Fibroblast of skin of back (primary cell): Measurements from ENCODE around the gene RGS8.
"Not testable (repeated sequence)": the region's sequence is repeated elsewhere in the genome, so short reads cannot be mapped to it uniquely, and the experiment has no call there.

Source experiments
- DNase-seq: peaks from one replicate; pipeline ENCODE4 v3.0.0-alpha.2; 2013

RGS8 gene

DNA sequence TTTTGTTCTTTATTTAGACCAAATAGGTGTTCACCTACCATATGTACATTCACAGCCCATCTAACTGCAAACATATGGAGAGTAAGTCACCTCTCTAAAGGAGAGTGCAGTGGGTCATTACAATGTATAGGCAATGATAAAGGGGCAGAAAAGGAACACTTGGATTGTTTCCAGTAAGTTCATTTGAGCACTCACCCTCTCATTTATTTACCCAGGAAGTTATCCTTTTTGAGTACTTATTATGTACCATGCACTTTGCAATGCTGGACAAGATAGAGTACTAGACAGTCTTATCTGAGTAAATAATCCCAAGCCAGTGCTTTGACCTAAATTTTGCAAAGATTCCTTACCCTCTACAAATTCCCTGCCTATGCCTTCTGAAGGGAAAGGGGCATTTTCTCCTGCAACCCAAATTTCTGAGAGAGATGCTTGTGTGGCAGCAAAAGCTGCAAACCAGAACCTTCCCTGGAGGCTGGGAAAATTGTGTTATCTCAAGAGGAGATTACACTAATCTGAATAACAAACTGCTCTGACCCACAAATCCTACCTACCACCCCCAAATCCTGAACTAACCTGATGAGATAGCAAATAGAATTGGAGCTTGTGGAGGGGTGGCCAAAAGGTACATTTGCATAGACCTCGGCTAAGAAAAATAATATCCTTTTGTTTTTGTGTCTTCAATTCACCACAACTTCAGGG lies 18.6 kb upstream of the RGS8 start:
- DNase-seq = no peak

DNA sequence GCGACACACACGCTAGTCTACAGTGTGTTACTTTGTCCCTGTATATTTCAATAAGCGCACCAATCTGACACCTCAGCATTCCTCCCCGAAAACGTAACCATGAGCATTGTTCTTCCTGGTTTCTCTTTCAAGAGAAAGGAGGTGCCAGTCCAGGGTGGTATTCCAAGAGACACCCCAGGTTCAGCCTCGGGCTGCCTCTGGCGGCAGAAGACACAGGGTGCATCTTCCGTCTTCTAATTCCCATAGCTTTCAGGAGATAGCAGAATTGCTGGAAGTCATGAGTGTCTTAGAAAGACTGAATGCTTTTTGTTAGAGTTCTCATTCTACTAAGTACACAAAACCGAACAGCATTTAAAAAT lies 15.9 kb upstream of the RGS8 start:
- no peak for DNase-seq

DNA sequence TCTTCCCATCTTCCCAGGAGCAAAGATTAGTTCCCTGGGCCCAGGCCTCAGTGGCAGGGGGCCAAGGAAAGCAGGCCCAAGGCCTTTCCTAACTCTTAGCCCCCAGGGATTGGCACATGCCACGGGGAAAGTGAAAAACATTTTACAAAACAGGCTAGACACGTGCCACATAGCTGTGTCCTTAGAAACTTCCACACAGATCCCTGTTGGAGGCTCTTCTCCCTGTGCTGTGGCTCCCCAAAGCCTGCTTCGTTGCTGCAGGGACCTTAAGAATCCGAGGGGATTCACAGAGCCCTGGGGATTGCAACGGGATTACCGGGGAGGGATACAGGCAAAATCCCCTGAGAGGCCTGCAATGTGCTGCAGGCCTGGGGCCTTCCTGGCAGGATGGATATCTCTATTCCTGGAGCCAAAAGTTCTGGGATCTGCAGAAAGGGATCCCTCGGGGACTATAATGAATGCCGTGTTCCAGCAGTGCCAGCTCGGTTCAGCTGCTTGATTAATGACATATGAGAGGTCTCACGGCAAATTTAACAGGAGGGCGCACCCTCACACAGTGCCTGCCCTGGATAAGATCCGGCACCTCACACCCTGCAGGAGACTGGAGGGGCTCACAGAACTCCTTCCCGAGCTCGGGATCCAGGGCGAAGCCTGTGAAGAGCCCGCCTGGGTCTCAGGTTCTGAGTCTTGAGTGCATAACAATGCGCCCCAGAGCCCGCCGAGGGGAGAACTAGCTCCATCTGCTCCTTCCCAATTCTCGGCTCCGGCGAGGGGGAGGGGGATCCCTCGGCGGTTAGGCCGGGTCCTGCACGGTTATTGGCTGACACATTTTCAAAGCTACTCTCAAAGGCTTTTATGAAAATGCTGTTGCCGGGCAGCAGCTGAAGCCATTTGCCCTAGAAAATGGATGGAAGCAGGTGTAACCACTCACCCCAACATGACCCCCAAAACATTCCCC lies 15.3 kb upstream of the RGS8 start:
- DNase-seq = peak; percentile 64

DNA sequence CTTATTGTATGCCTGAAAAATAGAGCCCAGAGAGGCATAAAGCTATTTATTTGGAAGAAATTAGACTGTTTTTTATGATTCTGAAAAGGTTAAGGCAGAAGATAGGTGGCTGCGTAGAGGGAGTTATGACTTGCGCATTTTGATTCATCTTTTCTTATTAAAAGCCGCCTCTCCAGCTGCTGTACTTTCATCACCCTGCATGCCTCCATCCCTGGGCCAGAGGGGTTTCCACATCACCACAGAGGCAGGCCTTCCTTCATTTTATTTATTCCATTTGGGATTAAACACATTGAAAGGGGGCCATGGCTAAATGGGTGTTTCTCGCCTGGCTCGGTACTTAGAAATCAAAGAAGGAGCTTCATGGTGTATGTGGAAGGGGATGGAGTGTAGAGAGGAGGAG lies 14.6 kb upstream of the RGS8 start:
- DNase-seq = no peak

DNA sequence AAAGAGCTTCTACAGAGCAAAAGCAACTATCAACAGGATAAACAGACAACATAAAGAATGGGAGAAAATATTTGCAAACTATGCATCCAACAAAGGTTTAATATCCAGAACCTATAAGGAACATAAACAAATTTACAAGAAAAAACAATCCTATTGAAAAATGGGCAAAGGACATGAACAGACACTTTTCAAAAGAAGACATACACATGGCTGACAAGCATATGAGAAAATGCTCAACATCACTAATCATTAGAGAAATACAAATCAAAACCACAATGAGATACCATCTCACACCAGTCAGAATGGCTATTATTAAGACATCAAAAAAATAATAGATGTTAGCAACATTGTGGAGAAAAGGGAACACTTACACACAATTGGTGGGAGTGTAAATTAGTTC lies 8.8 kb upstream of the RGS8 start:
- DNase-seq = not testable (repeated sequence)

DNA sequence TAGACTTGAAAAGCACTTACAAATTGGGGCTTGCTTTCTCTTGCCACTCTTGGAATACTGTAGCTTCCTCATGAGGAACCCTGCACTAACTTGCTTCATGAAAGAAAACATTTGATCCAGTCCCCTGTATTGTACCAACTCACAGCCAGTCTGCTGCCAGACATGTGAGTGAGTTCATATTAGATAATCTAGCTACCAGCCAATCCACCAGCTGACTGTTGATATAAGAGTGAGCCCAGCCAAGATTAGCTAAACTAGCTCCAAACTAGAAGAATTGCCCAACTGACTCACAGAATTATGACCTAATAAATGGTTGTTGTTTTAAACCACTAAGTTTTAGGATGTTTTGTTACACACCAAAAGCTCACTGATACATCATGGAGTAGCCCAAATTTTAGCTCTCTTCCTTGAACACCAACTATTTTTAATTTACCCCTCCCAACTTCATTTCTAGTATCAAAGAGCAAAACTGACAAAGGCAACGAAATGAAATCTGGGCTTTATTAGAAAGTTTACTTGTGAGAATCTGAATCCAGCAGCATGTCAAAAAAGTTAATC lies 6.6 kb upstream of the RGS8 start:
- no peak for DNase-seq

DNA sequence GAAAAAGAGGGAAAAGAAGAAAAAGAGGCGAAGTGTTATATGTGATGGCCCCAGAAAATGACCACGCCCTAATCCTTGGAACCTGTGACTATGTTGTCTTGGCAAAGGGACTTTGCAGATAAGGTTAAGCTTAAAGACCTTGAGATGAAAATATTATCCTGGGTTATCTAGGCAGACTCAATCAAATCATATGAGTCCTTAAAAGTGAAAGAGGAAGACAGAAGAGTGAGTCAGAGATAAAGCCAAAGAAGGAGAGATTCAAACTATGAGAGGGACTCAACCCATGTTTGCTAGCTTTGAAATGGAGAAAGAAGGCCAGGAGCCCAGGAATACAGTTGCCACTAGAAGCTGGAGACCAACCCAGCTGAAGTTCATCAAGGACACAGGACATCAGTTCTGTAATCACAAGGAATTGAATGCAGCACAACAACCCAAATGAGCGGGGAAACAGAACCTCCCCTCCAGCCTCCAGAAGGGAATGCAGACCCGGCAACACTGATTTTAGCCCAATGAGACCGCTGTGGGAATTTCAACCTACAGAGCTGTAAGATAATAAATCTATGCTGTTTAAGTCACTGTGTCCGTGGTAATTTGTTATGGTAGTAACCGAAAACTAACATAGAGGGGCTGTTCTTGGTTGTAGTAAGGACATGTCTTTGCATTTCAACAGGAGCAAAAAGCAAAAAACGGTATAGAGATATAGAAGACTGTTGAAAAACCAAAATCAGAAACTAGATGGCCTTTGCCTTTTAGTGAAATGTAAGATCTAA lies 4.2 kb upstream of the RGS8 start:
- DNase-seq = no peak

DNA sequence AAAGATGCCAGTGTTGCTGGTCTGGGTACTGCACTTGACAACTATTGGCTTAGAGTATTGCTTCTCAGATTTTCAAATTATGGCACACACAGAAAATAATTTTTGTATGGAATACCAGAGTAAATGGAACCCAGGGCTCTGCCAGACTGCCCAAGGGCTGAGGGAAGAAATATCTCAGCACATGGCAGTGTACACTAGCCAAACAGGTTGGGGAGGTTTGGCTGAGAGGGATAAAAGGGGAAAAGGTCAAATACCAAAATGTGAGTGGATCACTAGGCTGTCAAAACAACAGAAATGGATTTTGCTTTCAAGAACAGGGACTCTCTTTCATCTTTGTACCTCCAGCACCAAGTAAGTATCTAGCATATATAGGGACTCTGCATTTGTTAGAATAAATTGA lies 3.0 kb upstream of the RGS8 start:
- no peak for DNase-seq

DNA sequence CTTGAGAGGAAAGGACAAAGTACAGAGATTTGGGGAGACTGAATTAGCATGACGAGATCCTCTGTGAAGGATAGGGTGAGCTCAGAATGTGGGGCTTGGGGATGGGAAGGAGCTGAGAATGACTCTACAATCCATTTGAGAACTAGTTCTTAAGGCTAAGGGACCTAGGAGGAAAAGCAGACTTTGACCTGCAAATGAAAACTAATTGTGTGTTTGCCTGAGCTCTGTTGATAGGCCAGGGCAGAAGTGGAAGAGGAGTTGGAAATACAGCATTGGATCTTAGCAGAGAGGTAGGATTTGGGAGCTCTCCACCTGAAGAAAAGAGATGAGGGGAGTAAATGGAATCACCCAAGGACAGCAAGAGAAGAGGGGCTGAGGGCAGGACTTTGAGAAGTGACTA lies 2.1 kb upstream of the RGS8 start:
- DNase-seq = no peak

DNA sequence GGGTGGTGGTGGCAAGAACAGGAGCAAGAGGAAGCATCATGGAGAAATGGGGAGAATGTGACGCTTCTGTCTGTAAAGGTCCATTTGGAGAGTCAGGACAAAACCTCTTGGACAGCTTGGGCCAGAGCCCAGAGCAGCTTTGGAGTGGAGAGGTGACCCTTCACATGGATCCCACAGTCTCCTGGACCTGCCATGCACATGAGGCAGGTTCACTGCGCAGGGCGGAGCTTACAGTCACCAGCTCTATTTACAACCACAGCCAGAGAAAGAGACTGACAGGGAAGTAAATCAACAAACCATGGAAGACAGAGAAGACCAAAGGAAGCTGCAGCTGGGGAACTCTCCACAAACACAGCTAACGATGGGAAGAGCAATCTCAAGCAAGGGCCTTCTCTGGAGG lies 828 bp upstream of the RGS8 start:
- DNase-seq = no peak

DNA sequence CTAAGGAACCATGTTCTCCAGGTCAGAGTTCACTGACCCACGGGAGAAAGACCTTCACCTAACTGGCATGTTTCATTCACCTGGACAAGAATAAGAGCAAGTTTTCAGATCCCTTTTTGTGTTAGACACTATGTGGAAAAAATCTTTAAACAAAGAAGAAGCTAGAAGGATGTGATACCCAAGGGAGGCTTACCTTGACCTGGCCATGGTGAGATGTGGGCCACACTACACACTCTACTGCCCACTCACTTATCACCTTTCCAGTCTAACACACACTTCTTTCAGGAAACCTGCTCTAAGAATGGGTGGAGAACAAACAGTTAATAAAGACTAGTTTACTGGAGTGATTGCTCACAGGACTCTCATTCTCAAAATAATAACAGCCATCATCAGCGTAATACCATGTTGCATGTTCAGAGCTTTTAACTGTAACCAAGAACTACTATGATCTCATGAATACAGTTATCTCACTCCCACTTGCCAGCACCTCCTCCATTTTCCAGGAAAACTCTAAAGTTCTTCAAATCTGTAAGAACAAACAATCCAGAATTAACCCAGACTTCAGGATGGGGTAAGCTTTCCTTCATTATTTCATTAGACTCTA lies 1.4 kb downstream of the RGS8 start:
- DNase-seq = no peak

DNA sequence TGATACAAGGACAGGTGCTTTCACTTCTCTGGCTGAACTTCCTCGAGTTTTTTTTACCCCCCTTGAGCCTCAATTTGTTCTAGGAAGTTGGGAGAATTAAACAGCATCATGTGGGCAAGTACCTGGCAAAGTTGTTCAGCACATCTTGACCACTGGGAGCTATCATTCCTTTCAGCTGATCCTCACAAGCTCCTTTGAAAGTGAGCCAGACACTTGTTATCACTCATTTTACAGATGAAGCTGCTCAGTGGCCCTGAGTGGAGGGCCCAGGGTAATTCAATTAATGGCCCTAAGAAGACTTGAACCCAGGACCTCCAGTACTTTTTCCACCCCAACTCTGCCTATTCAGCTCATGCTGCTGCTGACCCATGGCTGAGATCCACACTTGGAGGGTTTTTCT lies 2.0 kb downstream of the RGS8 start:
- DNase-seq = no peak

DNA sequence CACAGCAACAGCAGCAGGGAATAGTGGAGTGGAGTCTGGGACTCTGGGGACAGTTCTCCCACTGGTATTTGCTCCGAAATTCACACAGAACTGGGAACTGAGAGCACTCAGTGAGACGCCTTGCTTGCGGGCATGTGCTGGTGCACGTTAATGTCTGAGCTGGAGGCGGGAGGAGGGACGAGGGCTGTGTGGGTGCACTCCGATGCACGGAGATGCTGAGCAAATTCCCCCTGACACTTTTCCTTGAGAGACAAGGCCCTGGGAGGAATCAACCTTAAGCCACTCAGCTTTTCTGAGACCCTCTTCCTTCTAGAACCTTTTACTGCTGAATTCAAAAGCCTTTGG lies 2.8 kb downstream of the RGS8 start:
- no peak for DNase-seq

DNA sequence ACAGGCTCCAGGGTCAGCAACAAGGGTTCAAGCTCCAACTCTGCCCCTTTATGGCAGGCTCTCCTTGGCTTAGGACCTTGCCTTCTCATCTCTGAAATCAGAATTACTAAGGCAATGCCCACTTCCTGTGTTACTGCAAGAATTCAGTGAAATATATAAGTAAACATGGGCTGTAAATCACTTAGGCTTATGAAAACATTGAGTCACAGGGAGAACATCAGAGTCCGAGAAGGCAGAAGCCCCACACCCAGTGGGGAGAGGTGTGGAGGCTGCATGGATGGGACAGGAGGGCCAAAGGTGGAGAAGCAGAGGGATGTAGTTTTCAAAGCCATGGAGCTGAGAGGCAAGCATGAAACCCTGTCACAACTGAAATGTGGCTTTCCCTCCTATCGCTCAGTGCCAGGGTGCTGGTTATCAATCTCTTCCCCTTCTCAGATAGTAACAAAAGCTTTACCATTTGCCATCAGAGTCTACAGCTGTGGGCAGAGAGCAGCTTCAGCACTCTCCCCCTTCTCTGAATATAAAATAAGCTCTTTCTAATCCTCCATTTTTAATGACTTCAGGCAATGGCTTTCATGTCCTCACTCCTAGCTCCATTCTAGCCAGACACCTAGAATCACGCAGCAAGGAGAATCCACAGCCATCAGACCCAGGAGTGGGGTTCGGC lies 3.4 kb downstream of the RGS8 start:
- DNase-seq = peak; percentile 69

DNA sequence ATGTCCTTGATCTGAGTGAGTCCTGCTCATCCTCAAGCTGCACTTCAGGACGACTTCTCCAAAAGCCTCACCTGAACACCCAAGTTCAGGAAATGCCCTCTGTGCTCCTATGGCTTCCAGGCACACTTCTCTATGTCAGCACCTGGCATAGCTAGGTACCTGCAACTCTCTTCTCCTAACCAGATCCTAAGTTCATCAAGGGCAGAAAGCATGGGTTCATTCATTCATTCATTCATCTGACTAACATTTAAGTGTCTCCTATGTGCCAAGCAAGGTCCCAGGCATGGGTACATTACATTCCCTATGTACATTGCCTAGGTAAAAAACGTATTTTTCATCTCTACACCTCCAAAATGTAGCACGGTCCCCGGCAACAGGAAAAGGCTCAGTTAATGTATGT lies 4.0 kb downstream of the RGS8 start:
- no peak for DNase-seq

DNA sequence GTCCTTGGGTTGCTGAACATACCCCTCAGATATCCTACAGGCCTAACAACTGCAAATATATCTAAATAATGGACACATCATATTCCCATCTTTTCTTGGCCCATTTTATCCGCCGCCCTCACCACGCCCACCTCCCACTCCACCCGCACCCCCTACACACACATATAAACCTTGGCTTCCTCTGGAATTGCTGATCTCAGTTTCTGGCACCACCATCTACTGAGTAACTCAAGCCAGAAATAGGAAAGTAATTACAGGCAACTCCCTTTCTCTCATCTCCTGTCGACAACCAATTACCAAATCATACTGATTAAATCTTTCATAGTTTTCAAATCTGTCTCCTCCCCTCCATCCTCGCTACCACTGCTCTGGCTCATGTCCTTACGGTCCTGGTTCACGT lies 4.7 kb downstream of the RGS8 start:
- DNase-seq = no peak

DNA sequence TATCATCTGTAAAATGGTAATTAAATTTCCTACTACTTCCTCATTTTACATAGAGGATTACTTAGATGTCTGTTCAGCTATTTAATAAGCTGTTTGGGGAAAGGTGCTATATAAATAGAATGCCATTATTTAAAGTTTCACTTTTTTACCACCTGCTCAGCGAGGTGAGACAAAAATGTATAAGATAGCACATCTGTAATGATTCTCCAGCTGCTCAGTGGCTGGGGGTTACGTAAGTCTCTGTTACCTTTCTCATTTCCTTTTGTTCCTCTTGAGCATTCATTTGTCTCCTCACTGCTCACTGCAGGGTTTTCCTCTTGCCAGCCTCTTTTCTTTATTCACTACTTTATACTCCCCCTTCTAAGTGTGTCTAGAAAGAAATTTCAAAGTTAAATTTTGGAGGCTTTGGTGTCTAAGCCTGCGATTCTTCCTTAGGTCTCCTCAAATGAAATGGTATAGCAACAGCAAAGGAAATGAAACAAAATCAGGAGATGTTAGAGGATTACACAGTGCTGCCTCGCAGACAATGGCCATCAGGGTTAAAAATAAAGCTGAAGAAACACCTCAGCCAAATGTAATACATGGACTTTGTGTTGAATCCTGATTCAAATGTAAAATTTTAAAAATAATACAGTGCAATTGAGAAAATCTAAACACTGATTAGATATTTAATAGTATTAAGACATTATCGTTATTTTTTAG lies 6.8 kb downstream of the RGS8 start:
- no peak for DNase-seq

DNA sequence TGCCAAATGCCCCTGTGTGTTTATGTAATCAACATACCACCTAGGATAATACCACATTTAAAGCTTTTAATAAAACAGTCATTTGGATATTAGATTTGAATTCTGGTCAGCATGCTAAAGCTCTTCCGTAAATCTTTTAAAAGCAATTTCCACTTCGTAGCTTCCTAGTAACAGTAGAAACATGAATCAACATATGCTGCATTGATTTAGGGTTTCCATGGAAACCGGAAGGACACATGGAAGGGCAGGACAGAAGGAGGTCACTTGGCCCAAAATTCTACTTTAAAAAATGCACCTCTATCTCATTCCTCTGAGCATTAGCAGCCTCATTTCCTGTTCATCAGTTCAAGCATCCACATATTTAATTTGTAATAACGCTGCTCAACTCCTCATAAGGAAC lies 8.1 kb downstream of the RGS8 start:
- DNase-seq = no peak

DNA sequence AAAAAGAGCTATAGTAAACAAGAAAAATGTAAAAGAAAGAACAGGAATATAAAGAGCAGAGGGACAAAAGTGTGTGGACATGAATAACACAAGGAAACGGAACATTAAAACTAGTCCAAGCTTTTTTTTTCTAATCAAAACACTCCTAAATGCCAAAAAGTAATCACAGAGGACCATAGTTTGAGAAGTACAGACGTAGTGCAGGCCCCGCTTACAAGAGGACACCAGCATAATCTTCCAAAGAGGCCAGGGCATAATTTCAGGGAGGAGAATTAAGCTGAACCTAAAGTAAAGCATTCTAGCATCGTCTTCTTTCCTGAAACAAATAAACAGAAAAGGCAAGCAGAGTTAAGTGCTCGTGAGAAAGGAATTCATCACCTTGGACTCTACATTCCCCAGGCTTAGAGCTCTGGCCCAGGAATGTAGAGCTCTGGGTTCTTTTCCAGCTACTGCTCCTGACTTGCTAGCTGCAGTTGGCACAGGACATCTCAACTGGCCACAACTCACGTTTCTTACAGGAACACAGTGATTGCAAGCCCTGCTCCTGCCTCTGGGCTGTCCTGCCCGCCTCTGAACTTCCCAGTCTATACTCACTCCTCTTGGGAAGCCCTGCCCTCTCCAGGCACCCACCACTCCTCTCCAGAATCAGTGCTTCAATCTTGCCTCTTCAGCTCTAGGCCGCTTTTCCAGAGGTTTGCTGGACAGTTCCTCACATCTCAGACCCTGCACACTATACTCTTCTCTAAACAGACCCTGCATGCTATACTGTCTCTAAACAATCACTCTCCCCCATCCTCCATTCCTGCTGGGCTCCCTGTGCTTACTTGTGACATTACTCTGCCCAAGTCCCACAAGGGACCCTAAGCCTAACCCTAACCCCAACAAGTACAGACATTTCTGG lies 9.8 kb downstream of the RGS8 start:
- DNase-seq = peak; percentile 27

DNA sequence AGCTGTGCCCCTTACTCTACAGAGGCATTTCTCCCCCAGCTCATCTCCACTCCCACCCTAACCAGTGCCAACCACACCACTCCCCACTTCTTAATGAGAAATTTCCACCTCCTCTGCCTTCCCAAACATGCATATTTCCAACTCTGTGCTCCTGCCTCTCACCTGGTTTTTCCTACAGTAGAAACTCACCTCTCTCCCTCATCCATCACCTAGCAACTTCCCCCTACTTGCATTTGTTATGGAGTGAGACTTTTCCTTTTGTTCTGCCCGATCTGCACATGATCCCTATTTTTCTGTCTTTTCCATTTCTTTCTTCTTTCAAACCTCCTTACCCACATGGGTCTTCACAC lies 11.9 kb downstream of the RGS8 start:
- no peak for DNase-seq
